Renal cortex interstitium (tissue), 11 donors: ENCODE measurements around the gene CPNE4. TPM values are rescaled to one million over a fixed set of nuclear protein-coding genes. Genes with fewer than 3 reads are reported as not detected.
A peak's percentile ranks its signal among the peaks of the same experiment; 100 is the strongest.

Source experiments
- DNase-seq, 11 donors: peaks; one replicate each; pipeline ENCODE4 v3.0.0-alpha.2; 2013; ENCODE audit warnings: low read depth in 9 of 11, low spot score in 4 of 11; ENCODE audit errors: extremely low read depth in 1 of 11
- polyA plus RNA-seq, 3 donors: library from polyadenylated mRNA; unstranded; fragments of 120-200 nt; gene quantifications; one replicate each; pipeline ENCODE4 v1.2.1, GENCODE V29; 2013; ENCODE audit not compliant: insufficient read length in 3 of 3

CPNE4 gene
- polyA plus RNA-seq, 3 donors: 0.29 to 0.50 (median 0.47) TPM

DNA sequence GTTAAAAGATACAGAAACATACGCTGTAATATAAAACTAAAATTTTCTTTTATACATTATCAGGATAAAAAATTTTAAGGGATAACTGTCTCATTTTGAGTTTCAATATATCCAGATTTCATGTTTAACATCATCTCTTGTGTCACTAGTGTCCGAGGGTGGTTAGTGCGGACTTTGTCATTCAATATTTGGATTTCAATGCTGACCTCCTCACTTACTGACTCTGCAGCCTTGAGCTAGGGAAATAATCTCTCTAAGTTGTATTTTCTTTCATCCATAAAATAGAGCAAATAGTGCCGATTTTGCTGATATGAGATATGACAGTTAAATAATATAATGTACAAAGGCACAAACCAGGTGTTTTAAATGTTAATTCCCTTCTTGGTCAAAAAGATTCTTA, 203.2 kb downstream of the CPNE4 start:
- DNase-seq: no peak

GRCh38 chr3:131821191-131821762, 213.5 kb downstream of the CPNE4 start:
- no peak for DNase-seq

GRCh38 chr3:131819381-131820055, 215.3 kb downstream of the CPNE4 start:
- DNase-seq: no peak

DNA sequence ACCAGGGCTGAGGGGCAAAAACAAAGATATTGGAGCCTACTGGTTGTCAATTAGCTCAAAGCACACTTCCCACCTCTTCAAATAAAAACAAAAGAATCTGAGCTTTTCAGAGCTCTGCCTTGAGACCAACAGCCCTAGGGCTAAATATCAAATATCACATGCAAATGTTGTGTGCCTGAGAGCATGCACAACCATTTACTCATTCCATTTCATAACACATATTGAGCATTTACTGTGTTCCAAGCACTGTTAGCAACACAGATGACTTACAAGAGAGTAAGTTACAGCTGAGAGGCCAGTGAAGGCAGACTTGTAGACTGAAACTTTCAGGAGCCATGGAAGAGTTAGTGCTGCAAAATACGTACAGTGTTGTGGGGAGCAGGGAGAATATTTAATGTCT, 222.4 kb downstream of the CPNE4 start:
- DNase-seq: no peak

GRCh38 chr3:131811481-131811880, 223.3 kb downstream of the CPNE4 start:
- DNase-seq: no peak

DNA sequence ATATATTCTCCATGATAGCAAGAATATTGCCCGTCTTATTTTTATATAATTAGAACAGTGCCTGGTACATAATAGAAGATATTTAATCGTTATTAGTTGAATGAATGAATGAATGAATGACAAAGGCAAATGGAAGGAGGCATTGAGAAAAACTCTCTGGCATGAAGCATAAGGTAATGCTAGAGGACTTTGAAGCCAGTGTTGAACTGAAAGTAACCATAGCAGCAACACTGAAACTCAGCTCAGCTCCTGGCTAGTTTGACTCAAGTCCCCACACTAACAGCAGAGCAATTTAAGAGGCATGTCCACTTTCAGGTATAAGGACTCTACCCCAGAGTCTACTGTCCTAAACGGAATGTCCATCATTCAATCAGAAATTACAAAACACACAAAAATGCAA, 227.0 kb downstream of the CPNE4 start:
- DNase-seq: no peak

DNA sequence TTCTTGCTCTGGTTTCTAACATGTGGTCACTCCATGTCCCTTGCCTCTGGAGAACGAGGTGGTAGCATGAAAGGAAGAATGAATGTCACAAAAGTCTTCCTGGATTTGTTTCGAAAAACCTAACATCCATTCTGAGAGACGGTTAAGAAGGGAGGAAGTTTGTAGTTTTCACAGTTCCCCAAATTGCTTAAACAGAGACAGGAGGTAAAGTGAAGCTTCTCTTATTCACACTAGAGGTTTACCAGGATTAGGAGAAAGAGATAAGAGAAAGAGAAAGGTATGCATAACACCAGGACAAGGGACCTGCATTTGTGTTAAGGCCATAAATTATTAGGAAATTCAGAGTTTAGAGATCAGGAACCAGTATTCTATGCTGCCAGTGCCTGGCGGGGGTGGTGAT, 228.1 kb downstream of the CPNE4 start:
- DNase-seq: no peak

GRCh38 chr3:131804565-131805133, 230.2 kb downstream of the CPNE4 start:
- DNase-seq: no peak

DNA sequence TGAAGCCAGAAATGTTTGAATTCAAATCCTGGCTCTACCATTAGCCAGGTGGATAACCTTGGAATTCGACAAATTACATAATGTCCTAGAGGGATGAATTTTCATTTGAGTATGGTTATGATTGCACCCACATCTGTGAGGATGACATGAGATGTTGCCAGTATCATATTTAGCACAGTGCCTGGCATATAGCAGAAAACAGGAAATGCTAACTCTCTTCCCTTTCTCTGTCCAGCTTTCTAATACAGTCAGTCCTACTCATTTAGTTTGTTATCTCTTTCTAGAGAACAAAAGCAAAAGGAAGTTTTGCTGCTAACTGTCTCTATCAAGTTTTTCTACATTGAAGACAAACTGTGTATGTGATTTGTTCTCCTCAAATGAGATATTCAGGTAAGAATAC, 231.7 kb downstream of the CPNE4 start:
- DNase-seq: no peak

- no peak for DNase-seq
Observed at GRCh38 chr3:131802029-131802428, 232.8 kb downstream of the CPNE4 start.

DNA sequence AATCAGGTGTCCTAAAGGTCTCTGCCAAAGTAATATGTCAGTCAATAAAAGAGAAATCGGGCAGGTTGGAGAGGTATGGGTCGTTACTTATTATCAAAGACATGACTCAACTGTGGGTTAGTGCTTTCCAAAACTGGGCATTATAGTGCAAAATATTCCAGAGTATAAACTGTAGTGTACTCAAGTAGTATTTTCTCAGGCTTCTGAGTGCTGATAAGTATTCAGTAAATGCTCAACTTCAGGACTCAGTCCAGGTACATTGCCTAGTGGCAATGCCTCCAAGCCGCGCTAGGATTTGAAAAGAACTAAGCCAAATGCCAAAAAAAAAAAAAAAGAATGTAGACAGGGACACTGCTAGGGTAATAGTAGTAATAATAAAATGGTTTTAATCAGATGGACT, 233.2 kb downstream of the CPNE4 start:
- DNase-seq: no peak

DNA sequence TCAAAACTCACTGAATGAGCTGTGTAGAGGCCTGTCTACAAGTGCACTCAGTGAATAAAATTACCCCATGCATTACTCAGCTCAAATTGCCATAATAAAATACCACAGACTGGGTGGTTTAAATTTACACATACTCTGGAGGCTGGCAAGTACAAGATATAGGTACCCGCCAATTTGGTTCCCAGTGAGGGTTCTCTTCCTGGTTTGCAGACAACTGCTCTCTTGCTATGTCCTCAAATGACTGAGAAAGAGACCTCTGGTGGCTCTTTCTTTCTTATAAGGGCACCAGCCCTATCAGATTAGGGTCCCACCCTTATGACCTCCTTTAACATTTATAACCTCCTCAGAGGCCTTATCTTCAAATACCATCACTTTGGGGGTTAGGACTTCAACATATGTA, 237.0 kb downstream of the CPNE4 start:
- no peak for DNase-seq

- no peak for DNase-seq
Observed at GRCh38 chr3:131796558-131797198, 238.1 kb downstream of the CPNE4 start.

- DNase-seq: no peak
Observed at GRCh38 chr3:131796111-131796510, 238.7 kb downstream of the CPNE4 start.

DNA sequence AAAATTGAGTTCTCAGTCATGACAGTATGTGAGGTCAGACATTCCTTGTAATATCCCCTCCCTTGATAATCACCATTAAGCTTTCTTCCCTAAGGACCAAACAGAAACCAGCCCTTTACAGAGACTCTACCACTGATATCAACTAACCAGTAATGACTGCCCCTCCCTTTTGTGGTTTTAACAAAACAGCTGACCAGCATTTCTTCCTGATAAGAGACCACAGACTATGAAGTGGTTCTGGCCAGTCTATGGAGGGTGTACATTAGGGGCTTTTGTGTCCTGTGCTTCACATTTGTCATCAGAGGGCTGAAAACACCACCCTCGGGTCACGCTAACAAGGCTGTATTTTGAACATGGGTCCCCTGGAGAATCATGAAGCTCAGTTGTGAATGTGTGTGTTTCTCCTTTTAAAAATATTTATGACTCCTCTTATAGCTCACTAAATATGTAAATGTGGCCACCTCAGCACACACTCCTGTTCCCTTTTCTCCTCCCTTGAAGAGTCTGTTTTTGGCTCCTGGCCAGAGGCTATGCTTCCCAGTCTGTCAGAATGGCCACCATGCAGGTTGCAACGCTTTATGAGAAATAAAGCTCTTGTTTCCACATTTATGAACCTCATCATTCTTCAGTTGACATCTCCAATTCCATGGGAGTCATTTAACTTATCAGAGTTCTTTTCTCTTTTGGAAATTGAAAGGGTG, 239.3 kb downstream of the CPNE4 start:
- DNase-seq: no peak

DNA sequence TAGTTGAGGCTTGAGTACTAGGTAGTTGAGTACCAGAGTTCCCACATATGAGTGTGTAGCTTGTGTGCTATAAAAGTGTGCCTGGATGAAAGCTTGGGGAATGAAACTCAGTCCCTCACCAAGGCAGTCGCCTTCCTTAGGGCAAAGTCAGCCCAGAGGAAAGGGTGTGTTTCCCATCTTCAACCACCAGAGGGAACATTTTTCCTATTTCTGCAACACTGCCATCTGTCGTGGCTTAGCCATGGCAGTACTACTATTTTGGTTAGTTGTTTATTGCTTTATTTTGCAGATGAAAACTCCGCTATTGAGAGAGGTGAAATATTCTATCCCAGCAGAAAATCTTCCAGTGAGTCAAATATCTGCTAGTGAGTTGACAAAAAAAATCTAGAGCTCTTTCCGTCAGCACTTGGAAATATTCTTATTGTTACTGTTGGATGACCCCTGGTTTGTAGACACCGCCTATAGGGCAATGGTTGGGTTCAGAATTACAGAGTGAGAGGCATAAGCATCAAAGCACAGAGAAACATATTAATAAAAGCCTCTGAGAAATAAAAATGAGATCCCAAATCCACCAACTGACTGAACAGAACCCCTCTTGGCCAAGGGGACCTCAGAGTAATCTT, 239.9 kb downstream of the CPNE4 start:
- peak; percentile 7 to 39 (median 29) for DNase-seq

DNA sequence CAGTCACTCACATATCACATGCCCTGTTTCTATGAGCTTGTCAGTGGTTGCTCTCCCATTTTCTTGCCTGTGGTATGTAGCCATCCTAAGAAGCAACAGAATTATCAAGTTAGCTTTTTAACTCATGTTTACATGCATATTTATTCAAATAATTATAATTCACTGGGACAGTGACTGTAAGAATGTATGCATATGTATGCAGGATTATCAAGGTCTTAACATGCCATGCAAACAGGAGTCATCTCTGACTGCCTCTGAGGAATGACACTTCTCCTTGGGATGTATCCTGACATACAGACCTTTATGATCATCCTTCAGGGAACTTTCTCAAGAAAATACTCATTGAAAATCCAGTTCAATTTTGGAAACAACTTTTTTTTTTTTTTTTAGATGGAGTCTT, 240.9 kb downstream of the CPNE4 start:
- no peak for DNase-seq

DNA sequence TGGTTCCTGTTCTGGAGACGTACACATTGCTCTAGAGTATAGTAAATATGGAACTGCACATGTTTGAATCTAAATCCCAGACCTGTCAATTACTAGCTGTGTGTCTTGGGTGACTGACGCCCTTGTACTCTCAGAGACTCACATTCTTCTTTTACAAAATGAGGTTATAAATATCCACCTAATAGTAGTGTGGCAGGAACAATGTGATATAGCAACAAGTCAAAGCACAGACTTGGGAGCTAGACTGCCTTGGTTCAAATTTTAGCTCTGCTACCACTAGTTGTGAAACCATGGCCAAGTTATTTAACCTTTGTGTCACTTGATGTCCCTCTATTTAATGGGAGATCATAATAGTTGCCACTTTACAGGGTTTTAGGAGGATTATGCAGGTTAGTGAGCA, 245.6 kb downstream of the CPNE4 start:
- no peak for DNase-seq

DNA sequence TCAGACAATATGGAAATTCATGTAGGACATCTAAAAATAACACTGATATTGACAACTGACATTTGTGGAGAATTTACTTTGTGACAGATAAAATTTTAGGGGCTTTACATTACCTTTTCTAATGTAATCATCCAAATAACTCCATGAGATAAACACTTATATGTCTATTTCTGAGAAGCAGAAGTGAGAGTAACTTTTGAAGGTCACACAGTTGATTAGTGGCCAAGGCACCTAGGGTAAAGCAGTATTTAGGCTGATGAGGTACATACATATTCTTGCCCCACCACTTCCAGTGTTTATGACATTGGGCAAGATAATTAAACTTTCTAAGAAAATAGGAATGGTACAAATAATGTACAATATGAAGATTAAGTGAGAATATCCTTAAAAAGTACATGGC, 248.4 kb downstream of the CPNE4 start:
- no peak for DNase-seq
